HepG2 (cell line): Measurements from ENCODE around the gene HEMK1.

Experiments used
- CREB1 ChIP-seq, 2 experiments: fragments of 450-650 bp in 1 of 2; IDR thresholded peaks; 2 replicates each; pipeline ENCODE4 v1.6.1; 2016 to 2017; ENCODE audit warnings: control low read depth in 1 of 2, mild to moderate bottlenecking in 1 of 2, missing compliant biosample characterization in 1 of 2, missing genetic modification characterization in 1 of 2
- IKZF1 ChIP-seq: fragments of 450-650 bp; IDR thresholded peaks from 2 replicates; pipeline ENCODE4 v1.7.1; 2016
- KDM1A ChIP-seq: IDR thresholded peaks from 2 replicates; pipeline ENCODE4 v1.6.1; 2016; ENCODE audit warnings: missing compliant biosample characterization
- MYNN ChIP-seq: sonication (generic); formaldehyde crosslinking; IDR thresholded peaks from 2 replicates; pipeline ENCODE4 v1.4.0; 2020; ENCODE audit warnings: mild to moderate bottlenecking, low read depth, missing genetic modification reagents
- NCOA5 ChIP-seq: sonication (generic); formaldehyde crosslinking; IDR thresholded peaks from 2 replicates; pipeline ENCODE4 v1.4.0; 2020; ENCODE audit warnings: missing genetic modification reagents
- POLR2A ChIP-seq, 2 experiments: IDR thresholded peaks; 2 replicates each; pipeline ENCODE4 v1.6.1; 2011; ENCODE audit warnings: low read depth in 2 of 2, low read length in 2 of 2, mild to moderate bottlenecking in 1 of 2, moderate library complexity in 1 of 2; ENCODE audit not compliant: insufficient read depth in 1 of 2
- RAD21 ChIP-seq: fragments of 450-650 bp; formaldehyde crosslinking; IDR thresholded peaks from 2 replicates; pipeline ENCODE4 v1.5.0; 2020; ENCODE audit warnings: mild to moderate bottlenecking
- SRSF1 ChIP-seq: fragments of 200-400 bp; formaldehyde crosslinking; optimal IDR thresholded peaks from 2 replicates; pipeline ENCODE3; 2017; ENCODE audit warnings: mild to moderate bottlenecking, low read depth, low read length, moderate library complexity
- TRIM24 ChIP-seq: sonication (generic); formaldehyde crosslinking; IDR thresholded peaks from 2 replicates; pipeline ENCODE4 v1.8.0; 2022; ENCODE audit warnings: mild to moderate bottlenecking, missing genetic modification reagents
- ZNF354B ChIP-seq: sonication (generic); formaldehyde crosslinking; IDR thresholded peaks from 2 replicates; pipeline ENCODE4 v1.8.0; 2022; ENCODE audit warnings: mild to moderate bottlenecking, missing genetic modification reagents
- ZNF652 ChIP-seq: IDR thresholded peaks from 2 replicates; pipeline ENCODE4 v1.6.1; 2016; ENCODE audit warnings: low read depth, borderline replicate concordance
- ZNF746 ChIP-seq: sonication (generic); formaldehyde crosslinking; IDR thresholded peaks from 2 replicates; pipeline ENCODE4 v1.8.0; 2022; ENCODE audit warnings: mild to moderate bottlenecking, missing genetic modification reagents
- TF ChIP-seq, protein P1 (sequence below): sonication (generic); formaldehyde crosslinking; IDR thresholded peaks from 2 replicates; pipeline ENCODE4 v1.4.0; 2020; ENCODE audit warnings: missing genetic modification reagents

DNA sequence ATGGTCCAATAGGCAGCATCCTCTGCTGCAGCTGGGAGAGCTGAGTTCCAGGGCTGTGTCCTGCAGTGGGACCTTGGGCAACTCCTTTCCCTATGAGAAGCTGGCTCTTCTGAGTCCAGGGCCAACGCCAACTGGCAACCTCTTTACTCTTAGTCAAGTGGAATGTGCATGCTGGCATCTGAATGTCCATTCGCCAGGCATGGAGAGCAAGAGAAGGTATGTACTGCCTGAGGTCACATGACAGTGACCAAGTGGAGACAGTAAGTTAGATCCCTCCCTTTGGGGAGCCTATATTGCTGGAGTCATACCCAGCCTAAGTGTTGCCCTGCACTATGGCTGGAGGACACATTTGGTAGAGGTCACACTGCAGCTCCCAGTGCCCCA is 12.1 kb downstream of the HEMK1 start:
- TF ChIP-seq NCOA5 (CRISPR knock-in tag) (no peak), ZNF746 (no peak), IKZF1 (no peak), TRIM24 (CRISPR knock-in tag) (no peak), RAD21 (CRISPR knock-in tag) (no peak), POLR2A (IDR thresholded peaks at IDR 0.05; ENCODE audit: insufficient read depth in 1 of 2, low read depth in 2 of 2, low read length in 2 of 2) (no peak), MYNN (no peak), ZNF652 (no peak), CREB1 (IDR thresholded peaks at IDR 0.05) (no peak), CREB1 (CRISPR knock-in tag; IDR thresholded peaks at IDR 0.05) (no peak), SRSF1 (no peak), ZNF354B (no peak), KDM1A (no peak)
- TF ChIP-seq, protein P1, sequence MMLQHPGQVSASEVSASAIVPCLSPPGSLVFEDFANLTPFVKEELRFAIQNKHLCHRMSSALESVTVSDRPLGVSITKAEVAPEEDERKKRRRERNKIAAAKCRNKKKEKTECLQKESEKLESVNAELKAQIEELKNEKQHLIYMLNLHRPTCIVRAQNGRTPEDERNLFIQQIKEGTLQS (CRISPR knock-in tag): no peak
